ENCODE results near the gene BRPF3. TPM values are rescaled to one million over a fixed set of nuclear protein-coding genes. Genes with fewer than 3 reads are reported as not detected.

The BRPF3 gene
- total and polyA plus RNA-seq, 2 of the 13 experiments (the other 11 are each of a cell fraction or from before 2014, with no cell fraction given) = 12.3 to 22.9 TPM

DNA sequence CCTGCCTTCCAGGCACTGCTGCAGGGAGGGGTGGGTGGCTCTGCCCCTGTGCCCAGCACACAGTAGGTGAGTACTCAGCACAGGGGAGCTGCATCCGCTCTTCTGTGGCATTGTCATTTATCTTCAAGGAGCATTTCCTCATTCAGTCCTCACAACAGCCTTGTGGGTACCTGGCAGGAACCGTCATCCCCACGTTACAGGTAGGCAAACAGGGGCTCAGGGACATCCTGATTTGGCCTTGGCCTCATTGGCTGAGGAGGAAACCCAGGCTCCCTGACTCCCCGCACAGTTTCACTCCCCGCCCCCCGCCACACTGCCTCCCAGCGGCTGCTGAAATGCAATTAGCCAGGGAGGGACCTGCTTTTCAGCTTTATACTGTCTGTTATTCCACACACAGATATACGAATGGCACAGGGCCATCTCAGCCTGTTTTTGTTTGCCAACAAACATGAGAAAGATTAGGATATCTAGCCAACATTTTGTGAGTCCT, 49.1 kb downstream of the BRPF3 start (continued):
- no peak for TF ChIP-seq SPEN (CRISPR knock-in tag; IDR thresholded peaks at IDR 0.05; ENCODE audit: low read depth)
- TF ChIP-seq ZNF30 (CRISPR knock-in tag; IDR thresholded peaks at IDR 0.05) = no peak
- TF ChIP-seq NCOA1 (CRISPR knock-in tag; IDR thresholded peaks at IDR 0.05) = no peak
- no peak for TF ChIP-seq ZNF12 (CRISPR knock-in tag; IDR thresholded peaks at IDR 0.05)
- TF ChIP-seq, protein P1, sequence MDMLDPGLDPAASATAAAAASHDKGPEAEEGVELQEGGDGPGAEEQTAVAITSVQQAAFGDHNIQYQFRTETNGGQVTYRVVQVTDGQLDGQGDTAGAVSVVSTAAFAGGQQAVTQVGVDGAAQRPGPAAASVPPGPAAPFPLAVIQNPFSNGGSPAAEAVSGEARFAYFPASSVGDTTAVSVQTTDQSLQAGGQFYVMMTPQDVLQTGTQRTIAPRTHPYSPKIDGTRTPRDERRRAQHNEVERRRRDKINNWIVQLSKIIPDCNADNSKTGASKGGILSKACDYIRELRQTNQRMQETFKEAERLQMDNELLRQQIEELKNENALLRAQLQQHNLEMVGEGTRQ (IDR thresholded peaks at IDR 0.05; ENCODE audit: low read depth, low read length) = no peak
- TF ChIP-seq, protein P1 (CRISPR knock-in tag; IDR thresholded peaks at IDR 0.05; ENCODE audit: borderline replicate concordance) = no peak
- TF ChIP-seq ZFP36L1 (CRISPR knock-in tag; IDR thresholded peaks at IDR 0.05) = no peak
- TF ChIP-seq ZNF7 (CRISPR knock-in tag; IDR thresholded peaks at IDR 0.05) = no peak
- no peak for TF ChIP-seq ZNF781 (CRISPR knock-in tag; IDR thresholded peaks at IDR 0.05; ENCODE audit: borderline replicate concordance, not compliant biosample characterization)
- no peak for TF ChIP-seq TRIM24 (CRISPR knock-in tag; IDR thresholded peaks at IDR 0.05)
- no peak for TF ChIP-seq HOXD1 (CRISPR knock-in tag; IDR thresholded peaks at IDR 0.05)
- no peak for TF ChIP-seq ZNF367 (CRISPR knock-in tag; IDR thresholded peaks at IDR 0.05; ENCODE audit: borderline replicate concordance)
- TF ChIP-seq, protein P2, sequence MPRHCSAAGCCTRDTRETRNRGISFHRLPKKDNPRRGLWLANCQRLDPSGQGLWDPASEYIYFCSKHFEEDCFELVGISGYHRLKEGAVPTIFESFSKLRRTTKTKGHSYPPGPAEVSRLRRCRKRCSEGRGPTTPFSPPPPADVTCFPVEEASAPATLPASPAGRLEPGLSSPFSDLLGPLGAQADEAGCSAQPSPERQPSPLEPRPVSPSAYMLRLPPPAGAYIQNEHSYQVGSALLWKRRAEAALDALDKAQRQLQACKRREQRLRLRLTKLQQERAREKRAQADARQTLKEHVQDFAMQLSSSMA (CRISPR knock-in tag; IDR thresholded peaks at IDR 0.05) = 0 out of 2 replicates have a peak, but pooled peaks have one; percentile 20
- TF ChIP-seq, protein P3, sequence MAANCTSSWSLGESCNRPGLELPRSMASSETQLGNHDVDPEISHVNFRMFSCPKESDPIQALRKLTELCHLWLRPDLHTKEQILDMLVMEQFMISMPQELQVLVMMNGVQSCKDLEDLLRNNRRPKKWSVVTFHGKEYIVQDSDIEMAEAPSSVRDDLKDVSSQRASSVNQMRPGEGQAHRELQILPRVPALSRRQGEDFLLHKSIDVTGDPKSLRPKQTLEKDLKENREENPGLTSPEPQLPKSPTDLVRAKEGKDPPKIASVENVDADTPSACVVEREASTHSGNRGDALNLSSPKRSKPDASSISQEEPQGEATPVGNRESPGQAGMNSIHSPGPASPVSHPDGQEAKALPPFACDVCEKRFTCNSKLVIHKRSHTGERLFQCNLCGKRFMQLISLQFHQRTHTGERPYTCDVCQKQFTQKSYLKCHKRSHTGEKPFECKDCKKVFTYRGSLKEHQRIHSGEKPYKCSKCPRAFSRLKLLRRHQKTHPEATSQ (CRISPR knock-in tag; IDR thresholded peaks at IDR 0.05; ENCODE audit: borderline replicate concordance) = no peak
- no peak for TF ChIP-seq ZNF33B (CRISPR knock-in tag; IDR thresholded peaks at IDR 0.05)
- TF ChIP-seq, protein P4, sequence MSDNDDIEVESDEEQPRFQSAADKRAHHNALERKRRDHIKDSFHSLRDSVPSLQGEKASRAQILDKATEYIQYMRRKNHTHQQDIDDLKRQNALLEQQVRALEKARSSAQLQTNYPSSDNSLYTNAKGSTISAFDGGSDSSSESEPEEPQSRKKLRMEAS (IDR thresholded peaks at IDR 0.05) = 0 out of 2 replicates have a peak, but pooled peaks have one; percentile 24
- TF ChIP-seq ZSCAN9 (CRISPR knock-in tag; IDR thresholded peaks at IDR 0.05; ENCODE audit: borderline replicate concordance) = no peak
- 0 out of 2 replicates have a peak, but pooled peaks have one; percentile 21 for TF ChIP-seq ZNF629 (CRISPR knock-in tag; conservative IDR thresholded peaks at IDR 0.05)

All from HepG2 (cell line).